Psoas muscle (tissue), 8 donors: ENCODE data around the gene PLAAT2. TPM values are rescaled to one million over a fixed set of nuclear protein-coding genes. Genes with fewer than 3 reads are reported as not detected.
"Not testable (repeated sequence)": the region's sequence is repeated elsewhere in the genome, so short reads cannot be mapped to it uniquely, and the experiment has no call there.

Experiments
- ATAC-seq, 4 donors: fragments of 200-7000 bp; cut with Tn5 transposase; one replicate each; pipeline ENCODE4 v1.9.1; 2020; ENCODE audit warnings: moderate library complexity in 3 of 4, mild to moderate bottlenecking in 2 of 4
- DNase-seq, 2 donors: peaks; one replicate each; pipeline ENCODE4 v3.0.0-alpha.2; 2020
- H3K27ac ChIP-seq: fragments of 200-600 bp; one replicate; pipeline ENCODE4 v1.8.0; 2022
- H3K27me3 ChIP-seq, 3 donors: fragments of 200-600 bp in 1 of 3; one replicate each; pipeline versions ENCODE4 v1.6.1 to v1.8.0; 2013 to 2022; ENCODE audit warnings: low read length in 2 of 3, mild to moderate bottlenecking in 2 of 3, moderate library complexity in 1 of 3; ENCODE audit not compliant: insufficient read depth in 3 of 3
- H3K36me3 ChIP-seq, 2 donors: fragments of 200-600 bp in 1 of 2; one replicate each; pipeline versions ENCODE4 v1.6.1 to v1.8.0; 2013 to 2022; ENCODE audit warnings: low read depth in 1 of 2, mild to moderate bottlenecking in 1 of 2, moderate library complexity in 1 of 2; ENCODE audit not compliant: insufficient read depth in 1 of 2
- H3K4me1 ChIP-seq: fragments of 200-600 bp; one replicate; pipeline ENCODE4 v1.8.0; 2022
- H3K4me3 ChIP-seq: fragments of 200-600 bp; one replicate; pipeline ENCODE4 v1.8.0; 2022; ENCODE audit warnings: mild to moderate bottlenecking
- H3K9me3 ChIP-seq: fragments of 200-600 bp; one replicate; pipeline ENCODE4 v1.8.0; 2022
- CTCF ChIP-seq: fragments of 200-600 bp; IDR thresholded peaks from one replicate; pipeline ENCODE4 v1.8.0; 2022; ENCODE audit warnings: antibody characterized with exemption
- WGBS, 3 donors: extraction: QIAGEN DNeasy Blood & Tissue Kit; methylation state at CpG; one replicate each; pipeline versions ENCODE4 v1.1.6 to v1.1.7; 2013; 5-methylcytosine and 5-hydroxymethylcytosine counted together
- intact Hi-C, 2 donors: fragments of 100-400 bp; cut with DNase I; formaldehyde crosslinking; loops; one replicate each; pipeline versions ENCODE4 v1.11.0 to v1.14.2; 2022
- polyA plus RNA-seq, 3 donors: library from polyadenylated mRNA; stranded (reverse); fragments of 200-250 nt; gene quantifications; one replicate each; pipeline ENCODE4 v1.2.3, GENCODE V29; 2013
- total RNA-seq, 4 donors: library from RNA; stranded (reverse); fragmentation: NEBNext Ultra II Directional in 2 of 4; extraction: Animal tissue kit (Norgen Biotek cat#: 25700) in 2 of 4; gene quantifications; one replicate each; pipeline versions ENCODE4 v1.2.1 to v1.2.4, GENCODE V29; 2021 to 2023
- donor health status: healthy with polysubstance abuse.
- donor health status: DM: no; HTN: no; CAD: no; lungs with moderate emphysema.
- donor health status: Bipolar disorder and iron deficiency.
- donor health status: healthy.
- donor health status: DM: yes; HTN: yes; CAD: no.
- donor health status: DM: no; HTN: no; CAD: no.
- donor health status: DM: no; HTN: no; CAD: no.
- donor health status: DM: yes; HTN: yes; CAD: no.

Gene PLAAT2
- total and polyA plus RNA-seq, 7 donors = 0.16 TPM; not detected in 6

GRCh38 chr11:63609971-63610580 is 46.9 kb upstream of the PLAAT2 start:
- DNase-seq = no peak
- no peak for TF ChIP-seq CTCF
- intact Hi-C loops = loop anchor here in 1 of 2 donors (5.0 kb wide), 1 partner anchor 62 kb away; the partner anchor contains the start of gene ATL3
- peaks cover 39% of the 10 kb centered on the region for H3K4me1 ChIP-seq
- H3K27ac ChIP-seq = peak overlapping the region; percentile 97
- no peaks in the 10 kb centered on the region for H3K9me3 ChIP-seq
- H3K36me3 ChIP-seq = no peaks in the 10 kb centered on the region
- 57 to 77% (median 60%) methylated on average over 14 of the region's 14 CpGs for WGBS, 3 donors
- H3K27me3 ChIP-seq = no peaks in the 10 kb centered on the region
- no peak for ATAC-seq
- H3K4me3 ChIP-seq = peak overlapping the region; percentile 25

GRCh38 chr11:63609536-63609935 is 46.4 kb upstream of the PLAAT2 start:
- Histone ChIP-seq H3K36me3 (no peaks in the 10 kb centered on the region), H3K27ac (peak overlapping the region; percentile 97), H3K4me3 (peak overlapping the region; percentile 22), H3K9me3 (no peaks in the 10 kb centered on the region), H3K27me3 (no peaks in the 10 kb centered on the region), H3K4me1 (peaks cover 39% of the 10 kb centered on the region)
- 13 to 34% (median 33%) methylated on average over 4 of the region's 4 CpGs for WGBS, 3 donors
- ATAC-seq (peak; percentile 35 to 49 (median 46)), DNase-seq (peak in 1 of 2 donors; percentile 25)
- intact Hi-C loops = no loop called here
- TF ChIP-seq CTCF = no peak

- ATAC-seq (no peak), DNase-seq (no peak)
- intact Hi-C loops = no loop called here
- Histone ChIP-seq H3K36me3 (no peaks in the 10 kb centered on the region), H3K9me3 (no peaks in the 10 kb centered on the region), H3K27me3 (no peaks in the 10 kb centered on the region), H3K27ac (peak overlapping the region; percentile 97), H3K4me1 (peaks cover 39% of the 10 kb centered on the region), H3K4me3 (peak overlapping the region; percentile 22)
- no peak for TF ChIP-seq CTCF
- 69 to 76% (median 70%) methylated on average over 11 of the region's 11 CpGs for WGBS, 3 donors
These were observed 45.5 kb upstream of the PLAAT2 start for GRCh38 chr11:63608353-63609345.

GRCh38 chr11:63603180-63603518 is 40.0 kb upstream of the PLAAT2 start:
- DNase-seq (no peak), ATAC-seq (peak in 1 of 4 donors; percentile 34)
- H3K27ac ChIP-seq = peak overlapping the region; percentile 5
- H3K9me3 ChIP-seq = no peaks in the 10 kb centered on the region
- H3K4me3 ChIP-seq = no peak overlapping the region
- H3K27me3 ChIP-seq = no peaks in the 10 kb centered on the region
- intact Hi-C loops = no loop called here
- 59 to 62% (median 59%) methylated on average over 3 of the region's 3 CpGs for WGBS, 3 donors
- no peak for TF ChIP-seq CTCF
- peaks cover 19% of the 10 kb centered on the region for H3K4me1 ChIP-seq
- H3K36me3 ChIP-seq = peaks cover 0 to under 1% of the 10 kb centered on the region in 2 donors

GRCh38 chr11:63602290-63603179 is 39.4 kb upstream of the PLAAT2 start:
- H3K4me1 ChIP-seq = peaks cover 19% of the 10 kb centered on the region
- peak overlapping the region; percentile 5 for H3K27ac ChIP-seq
- H3K9me3 ChIP-seq, H3K4me3 ChIP-seq, DNase-seq, H3K27me3 ChIP-seq, H3K36me3 ChIP-seq, intact Hi-C loops: not testable (repeated sequence)
- ATAC-seq = peak; percentile 9 to 80 (median 58)
- WGBS, 3 donors = 52 to 71% (median 56%) methylated on average over 11 of the region's 11 CpGs
